Activated CD8-positive, alpha-beta memory T cell treated with anti-CD3 and anti-CD28 coated beads for 48 hours (primary cell): ENCODE results near the gene ADNP.

Experiments
- DNase-seq, 3 experiments: peaks; one replicate each; pipeline ENCODE4 v3.0.0-alpha.2; 2020; ENCODE audit warnings: low read depth in 2 of 3, low spot score in 2 of 3

The ADNP gene

DNA sequence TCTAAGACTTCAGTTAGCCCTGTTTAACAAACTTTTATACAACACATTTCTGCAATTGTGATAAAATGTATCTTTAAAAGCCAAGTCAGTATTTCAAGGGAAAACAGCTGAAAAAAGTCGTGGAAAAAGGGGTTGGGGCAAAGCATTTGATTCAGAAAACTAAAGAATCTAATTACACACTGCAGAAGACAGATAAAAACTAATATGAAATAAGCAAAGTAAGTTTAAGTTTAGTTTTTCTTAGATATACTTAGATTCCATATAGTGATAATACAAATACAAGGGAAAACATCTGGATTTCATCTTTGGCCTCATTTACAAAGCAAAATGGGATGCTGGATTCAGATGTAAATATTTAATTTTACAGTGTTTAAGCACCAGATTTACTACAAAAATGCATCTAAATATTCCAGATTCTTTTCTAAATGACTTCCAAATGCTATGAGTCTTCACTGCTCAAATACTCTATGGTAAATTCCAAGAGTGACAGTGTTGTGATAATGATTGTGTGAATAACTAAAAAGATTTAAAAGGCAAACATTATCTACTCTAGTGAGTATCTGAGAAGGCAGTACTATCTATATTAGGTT is 1.5 kb upstream of the ADNP start:
- DNase-seq, result no peak

GRCh38 chr20:50932016-50932485 is 814 bp upstream of the ADNP start:
- no peak for DNase-seq

DNA sequence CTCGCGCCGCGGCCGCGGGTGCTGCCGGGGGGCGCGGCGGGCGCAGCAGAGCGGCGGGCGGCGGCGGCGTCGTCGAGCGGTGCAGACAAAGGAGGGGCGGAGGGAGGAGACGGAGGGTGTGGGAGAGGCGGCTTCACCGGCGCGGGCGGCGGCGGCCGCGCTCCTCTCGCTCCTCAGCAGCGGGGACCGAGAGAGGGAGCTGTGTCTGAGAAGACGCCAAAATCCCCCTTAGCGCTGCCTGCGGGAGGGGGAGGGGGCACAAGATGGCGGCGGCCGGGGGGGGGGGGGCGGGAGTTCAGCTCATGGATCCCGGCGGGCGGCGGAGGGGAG is 296 bp downstream of the ADNP start:
- DNase-seq, result no peak

- DNase-seq, result no peak
Observed at GRCh38 chr20:50930139-50930975, 880 bp downstream of the ADNP start.

DNA sequence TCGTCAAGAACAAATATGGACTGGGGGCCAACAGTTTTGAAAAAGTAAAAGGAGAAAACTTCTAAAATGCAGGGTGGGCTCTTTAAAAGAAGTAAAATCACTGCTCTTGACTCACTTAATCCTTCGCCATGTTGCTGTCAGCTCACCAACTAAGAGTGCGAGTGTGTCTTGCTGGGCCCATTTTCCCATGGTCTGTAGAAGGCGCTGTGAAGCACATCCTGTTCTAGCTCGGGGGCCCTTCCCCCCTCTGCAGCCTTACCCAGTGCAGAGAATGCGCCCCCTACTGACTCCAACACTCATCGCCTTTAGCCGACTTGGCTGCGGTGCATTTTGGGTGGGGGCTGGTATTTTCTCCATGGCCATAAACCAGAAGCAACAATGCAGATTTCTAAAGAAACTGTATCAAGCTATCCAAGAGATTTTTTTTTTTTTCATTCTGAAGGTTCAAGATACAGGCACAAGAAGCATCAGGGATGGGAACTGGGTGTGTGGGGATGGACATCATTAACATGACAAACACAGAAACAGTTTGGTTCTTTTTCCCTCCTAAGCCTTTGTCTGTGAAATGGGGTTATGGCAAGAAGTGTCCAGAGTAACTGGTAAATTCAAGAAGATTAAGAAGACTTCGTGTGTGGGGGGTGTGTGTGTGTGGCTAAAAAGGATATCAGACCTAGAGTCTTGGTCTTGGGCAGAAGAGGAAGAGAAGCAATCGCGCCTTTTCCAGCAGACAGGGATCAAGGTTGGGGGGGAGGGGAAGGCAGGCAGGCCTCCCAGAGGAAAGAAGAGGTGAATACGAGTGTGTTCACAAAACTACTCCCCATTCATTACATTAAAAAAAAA is 1.7 kb downstream of the ADNP start:
- peak; percentile 71 to 84 (median 81) for DNase-seq

DNA sequence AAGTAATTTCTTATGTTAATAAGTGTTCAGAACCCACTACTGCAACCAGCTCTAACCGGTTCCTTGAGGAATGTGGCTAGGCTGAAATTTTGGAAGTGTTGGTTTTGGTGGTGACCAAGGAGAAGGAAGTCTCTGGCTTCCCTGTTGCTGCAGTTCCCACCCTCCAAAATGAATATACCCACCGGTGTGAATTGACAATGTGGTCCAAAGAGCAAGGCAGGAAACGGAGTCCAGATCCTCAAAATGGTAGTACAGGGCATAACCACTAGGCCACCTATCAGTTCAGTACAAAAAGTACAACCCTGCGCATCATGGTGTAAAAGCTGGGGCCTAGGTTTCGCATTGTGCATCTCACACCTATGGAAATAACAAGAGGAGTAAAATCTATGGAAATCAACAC is 2.8 kb downstream of the ADNP start:
- no peak for DNase-seq

GRCh38 chr20:50926530-50926929 is 4.7 kb downstream of the ADNP start:
- DNase-seq, result no peak

DNA sequence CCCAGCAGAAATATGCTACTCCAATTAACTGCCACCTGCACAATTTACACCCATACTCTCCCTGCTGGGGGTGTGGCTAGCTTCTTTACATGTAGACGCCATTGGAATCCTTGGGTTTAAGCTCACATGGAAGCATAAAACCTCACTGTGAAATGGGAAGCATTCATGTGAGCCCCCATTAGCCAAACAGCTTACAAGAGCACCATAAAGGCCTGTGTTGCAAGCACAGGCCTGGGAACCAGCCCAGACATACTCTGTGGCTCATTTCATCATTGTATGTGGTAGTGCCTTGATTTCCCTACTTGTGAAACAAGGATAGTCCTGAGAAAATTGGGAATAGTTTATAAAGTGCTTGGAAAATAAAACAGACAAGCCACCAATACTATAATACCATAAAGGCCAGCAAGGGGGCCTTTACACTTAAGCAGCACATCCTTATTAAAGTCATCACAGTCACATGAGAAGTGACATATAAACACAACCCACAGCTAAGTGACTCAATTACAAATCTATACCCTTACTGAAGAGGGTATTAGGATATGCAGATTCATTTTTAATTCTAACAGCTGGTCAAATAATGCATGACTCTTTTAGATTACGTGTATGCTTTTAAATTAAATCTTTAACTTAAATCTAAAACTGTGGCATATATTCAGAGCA is 6.8 kb downstream of the ADNP start:
- DNase-seq, result no peak

DNA sequence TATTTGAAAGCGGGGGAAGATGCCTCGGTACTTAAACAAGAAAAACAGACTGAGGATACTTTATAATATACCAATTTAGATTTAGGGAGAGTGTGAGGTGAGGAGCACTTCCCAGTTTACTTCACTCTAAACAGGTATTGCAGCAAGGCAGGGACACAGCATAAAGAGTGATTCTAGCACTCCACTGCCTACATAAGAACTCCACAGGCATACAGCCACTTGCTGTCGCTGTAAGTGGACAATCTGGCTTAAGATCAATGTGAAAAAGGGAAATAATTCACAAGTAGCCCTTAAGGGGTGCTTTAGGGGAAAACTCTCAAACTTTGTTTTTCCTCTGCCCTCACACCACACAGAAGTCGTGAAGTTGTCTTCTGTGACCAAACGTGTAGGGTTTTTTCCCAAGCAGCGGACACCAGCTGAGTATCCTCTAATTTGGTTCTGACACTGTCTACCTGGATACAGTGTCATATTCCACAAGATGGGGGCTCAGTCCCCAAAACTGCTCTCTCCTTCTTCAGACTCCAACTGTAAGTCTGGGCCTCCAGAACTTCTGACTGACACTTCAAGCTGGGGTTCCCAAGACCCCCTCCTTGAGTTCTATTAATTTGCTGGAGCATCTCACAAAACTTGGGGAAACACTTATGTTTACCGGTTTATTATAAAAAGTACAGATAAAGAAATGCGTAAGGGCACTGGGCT is 9.3 kb downstream of the ADNP start:
- no peak for DNase-seq

DNA sequence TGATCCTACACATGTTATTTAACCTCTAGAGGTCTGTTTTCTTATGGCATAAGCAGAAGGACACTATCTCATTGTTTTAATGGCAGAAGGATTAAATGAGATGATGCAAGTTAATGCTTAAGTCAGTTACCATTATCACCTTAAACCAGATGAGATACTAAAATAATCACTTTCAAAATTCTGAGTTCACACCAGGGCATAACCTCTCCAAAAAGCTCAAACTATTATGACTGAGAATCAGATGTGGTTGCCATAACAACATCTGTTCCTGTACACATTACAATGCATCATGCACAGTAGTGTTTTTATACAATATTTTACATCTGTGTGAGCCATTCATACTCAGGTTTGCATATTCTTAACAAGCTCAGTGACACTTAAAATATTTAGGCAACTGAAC is 10.2 kb downstream of the ADNP start:
- DNase-seq, result no peak

GRCh38 chr20:50919567-50919966 is 11.7 kb downstream of the ADNP start:
- no peak for DNase-seq

- DNase-seq, result no peak
Observed at GRCh38 chr20:50918403-50918802, 12.8 kb downstream of the ADNP start.

GRCh38 chr20:50916934-50917333 is 14.3 kb downstream of the ADNP start:
- DNase-seq, result no peak

- DNase-seq, result no peak
Observed at GRCh38 chr20:50916257-50916656, 15.0 kb downstream of the ADNP start.

GRCh38 chr20:50915424-50915823 is 15.8 kb downstream of the ADNP start:
- no peak for DNase-seq

DNA sequence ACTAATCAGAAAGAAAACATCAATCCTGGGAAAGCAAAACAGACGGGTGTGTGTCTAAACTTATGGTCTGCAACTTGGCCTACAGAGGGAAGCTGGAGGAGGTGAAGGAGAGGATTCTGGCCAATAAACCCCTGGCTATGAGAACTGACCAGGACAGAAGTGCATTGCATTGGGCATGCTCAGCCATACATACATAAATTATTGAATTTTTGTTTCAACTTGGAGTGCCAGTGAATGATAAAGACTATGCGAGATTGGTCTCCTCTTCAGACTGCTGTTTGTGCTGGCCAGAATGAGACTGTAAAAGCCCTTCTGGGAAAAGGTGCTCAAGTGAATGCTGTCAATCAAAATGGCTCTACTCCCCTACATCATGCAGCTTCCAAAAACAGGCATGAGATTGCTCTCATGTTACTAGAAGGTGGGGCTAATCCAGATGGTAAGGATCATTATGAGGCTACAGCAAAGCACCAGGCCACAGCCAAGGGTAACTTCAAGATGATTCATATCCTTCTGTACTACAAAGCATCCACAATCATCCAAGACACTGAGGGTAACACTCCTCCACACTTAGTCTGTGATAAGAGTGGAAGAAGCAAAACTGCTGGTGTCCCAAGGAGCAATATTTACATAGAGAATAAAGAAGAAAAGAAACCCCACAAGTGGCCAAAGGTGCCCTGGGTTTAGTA is 17.4 kb downstream of the ADNP start:
- DNase-seq, result no peak

GRCh38 chr20:50911716-50912115 is 19.5 kb downstream of the ADNP start:
- DNase-seq, result no peak

GRCh38 chr20:50911030-50911429 is 20.2 kb downstream of the ADNP start:
- DNase-seq, result no peak

GRCh38 chr20:50909413-50909812 is 21.8 kb downstream of the ADNP start:
- no peak for DNase-seq

DNA sequence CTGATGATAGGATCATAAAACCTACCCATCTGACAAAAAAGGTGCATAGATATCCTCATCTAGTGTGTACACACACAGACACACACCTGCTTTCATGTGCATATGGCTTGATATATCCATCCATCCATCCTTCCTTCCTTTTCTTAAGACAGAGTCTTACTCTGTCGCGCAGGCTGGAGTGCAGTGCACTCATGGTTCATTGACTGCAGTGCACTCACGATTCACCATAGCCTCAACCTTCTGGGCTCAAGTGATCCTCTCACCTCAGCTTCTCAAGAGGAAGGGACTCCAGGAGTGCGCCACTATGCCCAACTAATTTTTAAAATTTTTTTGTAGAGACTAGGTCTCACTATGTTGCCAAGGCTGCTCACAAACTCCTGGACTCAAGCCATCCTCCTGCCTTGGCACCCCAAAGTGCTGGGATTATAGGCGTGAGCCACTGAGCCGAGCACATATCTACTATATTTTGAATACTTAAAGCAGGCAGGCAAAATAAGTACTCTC is 27.1 kb downstream of the ADNP start:
- no peak for DNase-seq
